ENCODE results near the gene RPS4Y2.

The RPS4Y2 gene

GRCh38 chrY:20740609-20741008, 15.3 kb upstream of the RPS4Y2 start:
- no peak for TF ChIP-seq EP300 (IDR thresholded peaks at IDR 0.05; ENCODE audit: borderline replicate concordance)
- TF ChIP-seq NFIC (IDR thresholded peaks at IDR 0.05), result no peak
- no peak for TF ChIP-seq RAD21 (IDR thresholded peaks at IDR 0.05; ENCODE audit: low read depth)
- TF ChIP-seq MAX (IDR thresholded peaks at IDR 0.05), result no peak
- TF ChIP-seq ZBTB7A (IDR thresholded peaks at IDR 0.05; ENCODE audit: low read depth), result no peak
- no peak for TF ChIP-seq YY1 (IDR thresholded peaks at IDR 0.05; ENCODE audit: low read depth)

GRCh38 chrY:20745060-20745459, 10.8 kb upstream of the RPS4Y2 start:
- no peak for TF ChIP-seq FOXM1 (IDR thresholded peaks at IDR 0.05; ENCODE audit: borderline replicate concordance, low read depth)
- TF ChIP-seq EP300 (IDR thresholded peaks at IDR 0.05; ENCODE audit: borderline replicate concordance), result no peak
- no peak for TF ChIP-seq TAF1 (IDR thresholded peaks at IDR 0.05; ENCODE audit: low read depth)
- no peak for TF ChIP-seq YY1 (IDR thresholded peaks at IDR 0.05; ENCODE audit: low read depth)
- TF ChIP-seq REST (IDR thresholded peaks at IDR 0.05; ENCODE audit: low read depth), result no peak
- TF ChIP-seq, protein P1, sequence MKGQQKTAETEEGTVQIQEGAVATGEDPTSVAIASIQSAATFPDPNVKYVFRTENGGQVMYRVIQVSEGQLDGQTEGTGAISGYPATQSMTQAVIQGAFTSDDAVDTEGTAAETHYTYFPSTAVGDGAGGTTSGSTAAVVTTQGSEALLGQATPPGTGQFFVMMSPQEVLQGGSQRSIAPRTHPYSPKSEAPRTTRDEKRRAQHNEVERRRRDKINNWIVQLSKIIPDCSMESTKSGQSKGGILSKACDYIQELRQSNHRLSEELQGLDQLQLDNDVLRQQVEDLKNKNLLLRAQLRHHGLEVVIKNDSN (IDR thresholded peaks at IDR 0.05), result no peak
- no peak for TF ChIP-seq TCF12 (IDR thresholded peaks at IDR 0.05; ENCODE audit: low read depth)
- TF ChIP-seq TEAD4 (IDR thresholded peaks at IDR 0.05), result no peak

DNA sequence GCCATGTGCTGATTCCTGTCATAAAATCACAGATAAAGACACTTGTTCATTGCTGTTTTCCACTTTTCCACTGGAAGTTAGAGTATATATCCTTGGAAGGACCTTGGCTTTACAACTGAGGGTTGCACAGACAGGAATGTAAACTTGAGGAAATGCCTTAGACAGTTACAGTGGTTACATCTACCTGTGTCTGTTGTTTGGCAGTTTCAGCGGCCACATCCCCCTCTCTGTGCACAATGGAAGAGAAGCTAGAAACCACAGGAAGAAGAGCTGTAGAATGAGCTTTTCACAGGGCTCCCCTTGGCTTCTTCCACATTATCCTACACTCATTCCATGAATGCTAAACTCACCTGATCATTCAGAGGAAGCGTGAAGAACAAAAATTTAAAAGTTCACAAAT, 9.0 kb upstream of the RPS4Y2 start:
- TF ChIP-seq FOXM1 (IDR thresholded peaks at IDR 0.05; ENCODE audit: borderline replicate concordance, low read depth) (no peak), CEBPB (IDR thresholded peaks at IDR 0.05) (no peak), TCF12 (IDR thresholded peaks at IDR 0.05; ENCODE audit: low read depth) (no peak), YY1 (IDR thresholded peaks at IDR 0.05; ENCODE audit: low read depth) (no peak), RAD21 (IDR thresholded peaks at IDR 0.05; ENCODE audit: low read depth) (no peak), NFIC (IDR thresholded peaks at IDR 0.05) (no peak), EGR1 (IDR thresholded peaks at IDR 0.05) (no peak), MAX (IDR thresholded peaks at IDR 0.05) (no peak), REST (IDR thresholded peaks at IDR 0.05; ENCODE audit: low read depth) (no peak), CREB1 (IDR thresholded peaks at IDR 0.05; ENCODE audit: low read depth) (no peak), ZBTB7A (IDR thresholded peaks at IDR 0.05; ENCODE audit: low read depth) (no peak), TEAD4 (IDR thresholded peaks at IDR 0.05) (no peak)
- TF ChIP-seq, protein P1 (IDR thresholded peaks at IDR 0.05), result no peak

DNA sequence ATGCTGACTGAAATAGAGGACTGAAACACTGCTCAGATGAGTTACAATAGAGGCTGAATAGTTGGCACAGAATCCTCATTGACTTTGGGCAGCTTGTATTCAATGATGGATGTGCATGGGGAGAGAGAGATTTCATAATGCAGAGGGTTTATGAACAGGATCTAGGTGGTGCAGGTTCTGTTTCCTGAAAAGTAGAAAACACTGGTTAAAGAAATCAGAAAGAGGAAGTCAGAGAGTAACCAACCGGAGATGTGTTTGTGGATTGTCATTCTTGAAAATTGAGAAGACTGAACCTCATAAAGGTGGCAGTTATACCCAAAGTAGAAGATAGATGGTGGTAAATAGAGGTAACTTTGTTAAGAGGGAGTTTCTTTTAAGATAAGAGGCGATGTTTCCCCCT, 8.0 kb downstream of the RPS4Y2 start:
- TF ChIP-seq YY1 (IDR thresholded peaks at IDR 0.05; ENCODE audit: low read depth) (no peak), TAF1 (IDR thresholded peaks at IDR 0.05; ENCODE audit: low read depth) (no peak), EP300 (IDR thresholded peaks at IDR 0.05; ENCODE audit: borderline replicate concordance) (no peak), RAD21 (IDR thresholded peaks at IDR 0.05; ENCODE audit: low read depth) (no peak), ZBTB7A (IDR thresholded peaks at IDR 0.05; ENCODE audit: low read depth) (no peak), NFIC (IDR thresholded peaks at IDR 0.05) (no peak), MAX (IDR thresholded peaks at IDR 0.05) (no peak), TCF12 (IDR thresholded peaks at IDR 0.05; ENCODE audit: low read depth) (no peak), EGR1 (IDR thresholded peaks at IDR 0.05) (no peak), CREB1 (IDR thresholded peaks at IDR 0.05; ENCODE audit: low read depth) (no peak), TEAD4 (IDR thresholded peaks at IDR 0.05) (no peak), REST (IDR thresholded peaks at IDR 0.05; ENCODE audit: low read depth) (no peak), FOXM1 (IDR thresholded peaks at IDR 0.05; ENCODE audit: borderline replicate concordance, low read depth) (no peak), CEBPB (IDR thresholded peaks at IDR 0.05) (no peak)
- TF ChIP-seq, protein P1 (IDR thresholded peaks at IDR 0.05), result no peak
